Activated naive CD4-positive, alpha-beta T cell treated with anti-CD3 and anti-CD28 coated beads, Interleukin-2, amount 50 U/mL, for 24 hours (primary cell): ENCODE data around the gene CKAP2.
A peak's percentile ranks its signal among the peaks of the same experiment; 100 is the strongest.
"Not testable (repeated sequence)": the region's sequence is repeated elsewhere in the genome, so short reads cannot be mapped to it uniquely, and the experiment has no call there.

Source experiments
- H3K27ac Mint-ChIP-seq: one replicate; pipeline ENCODE4 v1.8.0; 2021; ENCODE audit warnings: mild to moderate bottlenecking, mixed read lengths
- H3K27me3 Mint-ChIP-seq: one replicate; pipeline ENCODE4 v1.8.0; 2021; ENCODE audit warnings: mixed read lengths
- H3K36me3 Mint-ChIP-seq: one replicate; pipeline ENCODE4 v1.8.0; 2021; ENCODE audit warnings: mixed read lengths
- H3K4me1 Mint-ChIP-seq: one replicate; pipeline ENCODE4 v1.8.0; 2021; ENCODE audit warnings: mixed read lengths
- H3K4me3 Mint-ChIP-seq: one replicate; pipeline ENCODE4 v1.8.0; 2021; ENCODE audit warnings: mild to moderate bottlenecking, mixed read lengths
- H3K9me3 Mint-ChIP-seq: one replicate; pipeline ENCODE4 v1.8.0; 2021; ENCODE audit warnings: mixed read lengths

The CKAP2 gene

GRCh38 chr13:52454820-52455676 lies at the start of gene CKAP2:
TSS of gene CKAP2 (plus strand) at chr13:52455478. CDS start at chr13:52455557, 79 bp downstream.
- Mint-ChIP-seq H3K36me3 (no peaks in the 10 kb centered on the region), H3K9me3 (no peaks in the 10 kb centered on the region), H3K4me3 (peak within 1 kb of the TSS; percentile 97), H3K27ac (peak within 1 kb of the TSS; percentile 99), H3K4me1 (peaks cover 37% of the 10 kb centered on the region), H3K27me3 (no peaks in the 10 kb centered on the region)

GRCh38 chr13:52405767-52406494 lies 49.3 kb upstream of the CKAP2 start, which contains the start of gene THSD1:
TSS of gene THSD1 (minus strand) at chr13:52406172. CDS start at chr13:52402600, 3,572 bp downstream.
- peaks cover 4% of the 10 kb centered on the region for H3K36me3 Mint-ChIP-seq
- H3K9me3 Mint-ChIP-seq: no peaks in the 10 kb centered on the region
- H3K27ac Mint-ChIP-seq: no peak within 1 kb of the TSS

GRCh38 chr13:52406629-52407028 lies 48.6 kb upstream of the CKAP2 start:
- H3K36me3 Mint-ChIP-seq: peaks cover 4% of the 10 kb centered on the region
- peak overlapping the region; percentile 52 for H3K4me3 Mint-ChIP-seq
- H3K27ac Mint-ChIP-seq: no peak overlapping the region
- peaks cover 19% of the 10 kb centered on the region for H3K27me3 Mint-ChIP-seq
- no peaks in the 10 kb centered on the region for H3K9me3 Mint-ChIP-seq
- H3K4me1 Mint-ChIP-seq: peaks cover 22% of the 10 kb centered on the region

More at GRCh38 chr13:52405767-52406494, 49.3 kb upstream of the CKAP2 start, which contains the start of gene THSD1:
- Mint-ChIP-seq H3K4me1 (peaks cover 22% of the 10 kb centered on the region), H3K4me3 (peak within 1 kb of the TSS; percentile 70), H3K27me3 (peaks cover 19% of the 10 kb centered on the region)

- H3K27me3 Mint-ChIP-seq: peaks cover 16% of the 10 kb centered on the region
- peaks cover 22% of the 10 kb centered on the region for H3K4me1 Mint-ChIP-seq
- not testable (repeated sequence) for H3K27ac Mint-ChIP-seq, H3K9me3 Mint-ChIP-seq, H3K36me3 Mint-ChIP-seq, H3K4me3 Mint-ChIP-seq
These were observed 47.8 kb upstream of the CKAP2 start for GRCh38 chr13:52407436-52407835.

GRCh38 chr13:52408071-52408658 lies 47.1 kb upstream of the CKAP2 start:
- H3K36me3 Mint-ChIP-seq: not testable (repeated sequence)

GRCh38 chr13:52411629-52412028 lies 43.6 kb upstream of the CKAP2 start:
- peaks cover 5% of the 10 kb centered on the region for H3K36me3 Mint-ChIP-seq

More at GRCh38 chr13:52408071-52408658, 47.1 kb upstream of the CKAP2 start:
- H3K27me3 Mint-ChIP-seq: peaks cover 10% of the 10 kb centered on the region
- not testable (repeated sequence) for H3K27ac Mint-ChIP-seq, H3K9me3 Mint-ChIP-seq, H3K4me3 Mint-ChIP-seq
- peaks cover 22% of the 10 kb centered on the region for H3K4me1 Mint-ChIP-seq

GRCh38 chr13:52412128-52412527 lies 43.1 kb upstream of the CKAP2 start:
- no peaks in the 10 kb centered on the region for H3K9me3 Mint-ChIP-seq
- H3K36me3 Mint-ChIP-seq: peaks cover 2% of the 10 kb centered on the region
- no peak overlapping the region for H3K27ac Mint-ChIP-seq

More at GRCh38 chr13:52411629-52412028, 43.6 kb upstream of the CKAP2 start:
- H3K9me3 Mint-ChIP-seq: no peaks in the 10 kb centered on the region
- H3K4me3 Mint-ChIP-seq: no peak overlapping the region
- H3K27ac Mint-ChIP-seq: no peak overlapping the region
- no peaks in the 10 kb centered on the region for H3K27me3 Mint-ChIP-seq
- no peaks in the 10 kb centered on the region for H3K4me1 Mint-ChIP-seq

GRCh38 chr13:52414051-52414450 lies 41.2 kb upstream of the CKAP2 start:
- H3K36me3 Mint-ChIP-seq: peaks cover 4% of the 10 kb centered on the region
- H3K4me1 Mint-ChIP-seq: no peaks in the 10 kb centered on the region
- H3K27me3 Mint-ChIP-seq: no peaks in the 10 kb centered on the region
- no peak overlapping the region for H3K4me3 Mint-ChIP-seq
- H3K27ac Mint-ChIP-seq: no peak overlapping the region
- H3K9me3 Mint-ChIP-seq: no peaks in the 10 kb centered on the region

More at GRCh38 chr13:52412128-52412527, 43.1 kb upstream of the CKAP2 start:
- Mint-ChIP-seq H3K4me1 (no peaks in the 10 kb centered on the region), H3K27me3 (no peaks in the 10 kb centered on the region), H3K4me3 (no peak overlapping the region)

- no peaks in the 10 kb centered on the region for H3K9me3 Mint-ChIP-seq
- no peak overlapping the region for H3K27ac Mint-ChIP-seq
- no peak overlapping the region for H3K4me3 Mint-ChIP-seq
- no peaks in the 10 kb centered on the region for H3K4me1 Mint-ChIP-seq
- H3K36me3 Mint-ChIP-seq: peaks cover 8% of the 10 kb centered on the region
- no peaks in the 10 kb centered on the region for H3K27me3 Mint-ChIP-seq
These were observed 40.3 kb upstream of the CKAP2 start for GRCh38 chr13:52414963-52415362.

GRCh38 chr13:52419080-52419479 lies 36.2 kb upstream of the CKAP2 start:
- Mint-ChIP-seq H3K27ac (no peak overlapping the region), H3K4me1 (no peaks in the 10 kb centered on the region), H3K27me3 (no peaks in the 10 kb centered on the region), H3K36me3 (peaks cover 23% of the 10 kb centered on the region), H3K9me3 (no peaks in the 10 kb centered on the region), H3K4me3 (no peak overlapping the region)

- no peak overlapping the region for H3K4me3 Mint-ChIP-seq
- no peaks in the 10 kb centered on the region for H3K27me3 Mint-ChIP-seq
- H3K4me1 Mint-ChIP-seq: no peaks in the 10 kb centered on the region
- no peaks in the 10 kb centered on the region for H3K9me3 Mint-ChIP-seq
- H3K36me3 Mint-ChIP-seq: peaks cover 30% of the 10 kb centered on the region
- no peak overlapping the region for H3K27ac Mint-ChIP-seq
These were observed 34.1 kb upstream of the CKAP2 start for GRCh38 chr13:52421216-52421615.

- H3K4me3 Mint-ChIP-seq: no peak overlapping the region
- no peaks in the 10 kb centered on the region for H3K4me1 Mint-ChIP-seq
- no peaks in the 10 kb centered on the region for H3K9me3 Mint-ChIP-seq
- peaks cover 23% of the 10 kb centered on the region for H3K36me3 Mint-ChIP-seq
- no peaks in the 10 kb centered on the region for H3K27me3 Mint-ChIP-seq
- no peak overlapping the region for H3K27ac Mint-ChIP-seq
These were observed 27.0 kb upstream of the CKAP2 start for GRCh38 chr13:52428295-52428694.

- no peaks in the 10 kb centered on the region for H3K9me3 Mint-ChIP-seq
- no peak overlapping the region for H3K27ac Mint-ChIP-seq
- peaks cover 3% of the 10 kb centered on the region for H3K4me1 Mint-ChIP-seq
- peaks cover 19% of the 10 kb centered on the region for H3K36me3 Mint-ChIP-seq
- H3K27me3 Mint-ChIP-seq: no peaks in the 10 kb centered on the region
- no peak overlapping the region for H3K4me3 Mint-ChIP-seq
These were observed 22.8 kb upstream of the CKAP2 start for GRCh38 chr13:52432456-52432855.

- Mint-ChIP-seq H3K27ac (no peak overlapping the region), H3K4me1 (peaks cover 42% of the 10 kb centered on the region), H3K9me3 (no peaks in the 10 kb centered on the region), H3K4me3 (no peak overlapping the region), H3K27me3 (no peaks in the 10 kb centered on the region), H3K36me3 (peaks cover 2% of the 10 kb centered on the region)
These were observed 9.0 kb upstream of the CKAP2 start for GRCh38 chr13:52446265-52446664.

- Mint-ChIP-seq H3K9me3 (no peaks in the 10 kb centered on the region), H3K27ac (peak overlapping the region; percentile 41), H3K36me3 (peaks cover 2% of the 10 kb centered on the region), H3K4me3 (no peak overlapping the region), H3K27me3 (no peaks in the 10 kb centered on the region), H3K4me1 (peaks cover 42% of the 10 kb centered on the region)
These were observed 7.9 kb upstream of the CKAP2 start for GRCh38 chr13:52447354-52447753.
